Fibroblast of skin of back (primary cell): ENCODE measurements around the gene GPR158.

ENCODE experiments used
- DNase-seq: peaks from one replicate; pipeline ENCODE4 v3.0.0-alpha.2; 2013

GPR158 gene

DNA sequence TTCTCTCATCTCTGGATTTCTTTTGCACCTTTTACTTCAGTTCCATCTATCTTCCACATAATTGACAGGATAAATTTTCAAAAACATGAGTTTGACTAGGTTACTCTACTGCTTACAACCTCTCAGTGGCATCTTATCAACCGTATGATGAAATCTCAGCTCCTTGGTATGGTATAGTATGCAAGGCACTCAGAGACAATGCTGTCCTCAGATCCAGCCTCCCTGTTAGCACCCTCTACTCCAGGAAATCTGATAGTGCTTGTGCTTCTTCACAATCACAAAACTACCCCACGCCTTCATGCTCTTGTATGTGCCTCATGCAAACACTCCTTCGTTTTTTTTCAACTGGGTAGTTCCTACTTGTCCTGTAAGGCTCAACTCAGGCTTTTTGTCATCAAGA, 330.7 kb downstream of the GPR158 start:
- DNase-seq: no peak

- no peak for DNase-seq
Observed at GRCh38 chr10:25506821-25507335, 332.1 kb downstream of the GPR158 start.

DNA sequence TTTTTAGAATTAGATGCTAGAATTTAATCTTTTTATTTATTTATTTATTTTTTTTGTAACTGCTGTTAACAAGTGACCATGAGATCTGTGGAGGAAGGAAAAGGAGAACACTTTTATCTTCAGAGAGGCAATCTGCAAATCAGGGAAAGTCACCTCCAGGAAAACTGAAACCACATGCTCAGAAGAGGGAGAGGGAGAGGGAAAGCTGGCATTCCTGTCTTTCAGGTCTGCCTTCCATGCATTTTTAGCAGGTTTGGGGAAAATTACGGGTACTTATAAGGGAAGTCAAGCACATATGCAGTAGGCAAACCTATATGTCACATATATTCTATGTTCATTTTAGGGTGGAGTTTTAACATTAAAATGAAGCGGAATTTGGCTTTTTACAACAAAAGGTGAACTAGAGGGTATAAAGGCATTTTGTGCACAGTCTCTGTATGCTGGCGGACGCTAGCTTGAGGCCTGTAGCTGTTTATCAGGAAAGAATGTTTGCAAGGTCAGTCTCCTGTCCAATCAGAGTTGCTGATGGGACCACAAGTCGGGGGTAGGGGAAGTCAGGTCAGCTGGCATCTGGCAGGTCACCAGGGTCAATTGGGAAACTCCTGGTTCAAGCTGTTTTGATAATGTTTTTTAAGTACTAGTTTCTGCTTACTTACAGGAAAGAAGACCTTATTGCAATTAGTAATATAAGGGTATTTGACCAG, 333.5 kb downstream of the GPR158 start:
- DNase-seq: no peak

- DNase-seq: no peak
Observed at GRCh38 chr10:25509151-25509550, 334.4 kb downstream of the GPR158 start.

DNA sequence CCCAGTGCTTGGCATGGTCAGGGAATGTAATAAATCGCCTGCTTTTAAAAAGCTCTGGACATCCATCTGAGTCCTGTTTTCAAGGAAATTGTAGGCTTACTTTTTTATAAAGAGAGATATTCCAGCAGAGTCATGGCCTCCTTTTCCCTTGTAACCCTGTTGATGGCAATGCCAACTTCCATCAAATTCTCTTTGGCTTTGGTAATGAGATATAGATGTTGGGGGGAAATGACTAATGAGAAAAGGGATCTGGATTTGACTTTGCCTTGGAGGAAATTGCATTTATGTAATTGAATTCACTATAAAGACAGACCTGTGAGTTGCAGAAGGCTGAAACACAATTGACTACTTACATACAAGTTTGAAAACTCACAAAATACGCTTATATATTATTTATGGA, 347.5 kb downstream of the GPR158 start:
- DNase-seq: no peak

DNA sequence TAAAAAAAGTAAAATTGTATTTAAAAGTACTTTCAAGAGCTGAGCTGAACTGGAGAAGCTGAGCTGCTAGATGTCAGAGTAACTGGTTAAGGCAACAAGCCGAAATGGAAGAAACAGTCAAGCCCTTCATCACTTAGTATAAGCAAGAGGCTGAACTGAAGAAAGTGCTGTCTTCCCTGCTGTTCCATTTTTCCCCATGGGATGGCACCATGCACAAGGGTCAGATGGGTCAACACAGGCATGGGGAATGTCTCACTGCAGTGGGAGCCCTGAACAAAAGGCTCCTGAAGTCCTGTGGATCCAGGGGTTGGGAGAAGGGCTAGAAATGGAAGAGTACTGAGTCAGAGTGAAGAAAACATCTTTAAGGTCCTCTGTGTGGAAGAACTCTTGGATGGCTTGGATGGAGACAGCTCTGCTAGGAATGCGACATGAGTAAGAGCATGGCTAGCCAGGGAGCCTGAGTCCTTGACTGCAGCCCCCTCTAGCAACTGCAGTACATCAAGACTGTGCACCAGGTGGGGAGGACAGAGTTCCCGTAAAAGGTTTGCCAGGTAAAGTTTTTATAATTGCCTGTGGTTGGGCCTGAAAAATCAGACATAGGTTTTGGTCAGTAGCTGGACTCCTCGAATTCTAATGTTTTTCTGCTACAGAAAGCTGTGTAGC, 348.3 kb downstream of the GPR158 start:
- DNase-seq: no peak

GRCh38 chr10:25530306-25530705, 355.5 kb downstream of the GPR158 start:
- no peak for DNase-seq

DNA sequence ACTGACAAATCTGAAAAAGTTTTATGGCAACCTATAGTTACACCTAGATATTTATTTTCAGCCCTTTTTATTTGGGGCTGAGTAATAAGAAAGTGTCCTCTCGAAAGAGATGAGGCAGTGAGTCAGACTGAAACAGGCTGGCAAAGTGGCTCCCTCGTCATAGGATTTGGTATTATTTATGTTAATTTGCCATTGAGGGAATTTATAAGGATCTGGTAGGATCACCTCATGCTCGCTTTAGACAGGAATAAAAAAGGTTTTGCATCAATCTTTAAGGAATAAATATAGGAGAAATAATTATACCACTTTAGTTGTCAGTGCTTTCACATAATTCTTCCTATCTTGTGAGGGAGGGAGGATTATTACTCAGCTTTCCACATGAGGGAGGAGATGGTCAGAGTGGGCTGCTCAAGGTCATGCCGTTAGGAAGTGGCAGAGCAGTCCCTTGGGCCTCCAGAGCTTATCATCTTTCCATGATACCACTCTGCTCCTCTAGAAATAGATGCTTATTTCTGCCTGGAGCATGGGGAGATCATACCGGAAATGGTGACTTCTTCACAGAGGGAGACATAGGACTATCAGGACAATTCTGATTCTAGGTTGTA, 356.8 kb downstream of the GPR158 start:
- DNase-seq: no peak

DNA sequence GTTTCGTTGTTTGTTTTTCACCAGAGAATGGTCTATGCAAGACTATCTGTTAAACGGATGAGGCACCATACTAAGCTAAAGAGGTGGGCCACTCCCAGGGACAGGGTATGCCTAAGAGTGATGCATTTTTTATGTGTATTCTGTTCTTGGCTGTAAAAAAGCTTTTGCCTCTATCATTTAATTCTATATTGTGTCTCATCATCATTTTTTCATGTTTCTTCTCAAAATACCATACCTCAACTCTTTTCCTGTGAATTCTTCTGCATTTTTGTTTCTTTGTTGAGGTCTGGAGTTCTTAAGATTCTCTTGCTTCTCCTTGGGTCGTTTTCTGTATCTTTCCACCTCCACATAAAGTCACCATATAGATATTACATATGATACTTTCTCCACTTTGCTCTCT, 357.4 kb downstream of the GPR158 start:
- DNase-seq: no peak

- DNase-seq: no peak
Observed at GRCh38 chr10:25536027-25536426, 361.2 kb downstream of the GPR158 start.

DNA sequence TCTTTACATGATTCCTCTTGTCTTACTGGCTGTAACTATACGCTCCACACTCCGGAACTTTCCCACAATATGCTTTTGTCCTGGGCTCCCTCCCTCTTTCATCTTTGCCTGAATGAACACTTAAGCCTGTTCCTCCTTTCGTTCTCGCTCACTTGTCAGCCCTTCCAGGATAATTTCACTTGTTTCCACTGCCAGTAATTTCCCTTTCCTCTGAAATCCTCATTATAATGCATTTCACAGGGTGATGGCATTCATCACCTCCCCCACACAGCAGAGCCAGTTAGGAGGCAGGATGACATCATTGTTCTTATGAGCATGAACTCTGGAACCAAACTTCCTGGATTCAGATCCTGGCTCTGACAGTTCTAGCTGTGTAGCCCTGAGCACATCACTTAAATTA, 372.6 kb downstream of the GPR158 start:
- no peak for DNase-seq

GRCh38 chr10:25552283-25552919, 377.6 kb downstream of the GPR158 start:
- DNase-seq: no peak

- DNase-seq: no peak
Observed at GRCh38 chr10:25555865-25556264, 381.1 kb downstream of the GPR158 start.

GRCh38 chr10:25556457-25556856, 381.7 kb downstream of the GPR158 start:
- DNase-seq: no peak

DNA sequence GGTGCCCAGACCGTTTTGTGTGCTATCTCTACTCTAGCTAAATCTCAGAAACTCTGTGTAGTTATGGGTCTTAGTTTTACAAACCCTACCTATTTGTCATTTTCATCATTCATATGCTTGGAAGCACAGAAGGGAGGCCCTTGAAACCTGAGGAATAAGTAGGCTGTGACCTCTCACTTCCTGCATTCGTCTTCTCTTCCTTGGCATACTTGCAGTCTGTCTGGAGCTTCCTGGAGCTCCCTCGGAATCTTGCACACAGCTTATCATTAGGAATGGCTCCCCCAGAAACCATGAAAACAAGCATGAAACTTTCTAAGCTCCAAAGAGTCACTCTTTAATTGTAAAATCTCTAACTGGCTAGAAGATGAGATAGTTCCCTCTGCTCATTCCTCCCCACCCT, 382.3 kb downstream of the GPR158 start:
- no peak for DNase-seq

DNA sequence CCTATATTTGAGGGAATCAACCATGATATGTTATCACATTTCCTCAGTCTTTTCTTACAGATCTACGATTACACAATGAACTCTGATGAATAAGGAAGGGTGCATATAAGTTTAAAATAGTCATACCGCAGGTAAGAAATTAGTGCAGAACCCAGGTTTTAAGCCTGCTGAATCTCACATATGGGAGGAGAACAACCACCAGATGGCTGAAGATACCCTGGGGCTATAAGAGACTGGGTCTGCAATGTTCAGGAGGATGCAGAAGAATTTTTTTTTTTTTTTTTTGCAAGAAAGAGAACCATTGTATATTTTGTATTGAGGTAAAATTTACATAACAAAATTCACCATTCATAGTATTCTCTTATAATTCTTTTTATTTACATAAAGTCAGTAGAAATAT, 387.0 kb downstream of the GPR158 start:
- no peak for DNase-seq

GRCh38 chr10:25562547-25562946, 387.7 kb downstream of the GPR158 start:
- DNase-seq: no peak

DNA sequence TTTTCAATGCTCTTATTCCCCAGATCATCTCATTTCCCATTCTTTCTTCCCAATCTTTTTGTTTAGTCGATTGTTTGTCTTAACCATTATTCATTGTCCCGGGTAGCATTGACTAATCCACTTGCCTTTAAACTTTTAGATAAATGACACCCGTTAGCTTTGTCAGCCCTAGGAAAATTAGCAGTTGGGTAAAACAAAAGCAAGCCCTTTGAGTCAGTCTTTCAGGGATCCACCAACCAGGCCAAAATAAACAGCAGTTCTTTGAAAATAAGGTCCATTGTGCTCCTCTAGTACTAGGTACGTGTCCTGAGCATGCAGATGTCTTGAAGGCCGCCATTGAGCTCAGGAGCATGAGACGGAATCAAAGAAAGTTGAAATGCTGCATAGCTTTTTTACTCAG, 389.6 kb downstream of the GPR158 start:
- DNase-seq: no peak

DNA sequence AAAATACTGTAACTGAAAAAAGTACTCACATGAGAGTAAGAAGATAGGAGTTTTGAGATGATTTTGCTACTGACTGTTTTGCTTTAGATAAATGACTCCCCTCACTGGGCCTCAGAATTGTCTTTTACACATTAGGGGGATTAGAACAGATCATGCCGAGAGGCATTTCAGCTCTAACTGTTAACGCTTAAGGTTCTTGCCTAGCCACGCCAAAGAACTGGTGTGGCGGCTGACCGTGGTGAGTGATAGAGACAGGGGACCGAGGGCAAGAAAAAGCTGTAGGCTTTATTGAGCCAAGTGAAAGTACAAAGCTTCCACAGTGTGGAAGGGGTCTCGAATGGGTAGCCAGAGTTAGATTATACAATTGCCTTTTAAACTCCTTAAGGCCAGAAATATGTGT, 390.8 kb downstream of the GPR158 start:
- no peak for DNase-seq

GRCh38 chr10:25573316-25573715, 398.5 kb downstream of the GPR158 start:
- DNase-seq: no peak

DNA sequence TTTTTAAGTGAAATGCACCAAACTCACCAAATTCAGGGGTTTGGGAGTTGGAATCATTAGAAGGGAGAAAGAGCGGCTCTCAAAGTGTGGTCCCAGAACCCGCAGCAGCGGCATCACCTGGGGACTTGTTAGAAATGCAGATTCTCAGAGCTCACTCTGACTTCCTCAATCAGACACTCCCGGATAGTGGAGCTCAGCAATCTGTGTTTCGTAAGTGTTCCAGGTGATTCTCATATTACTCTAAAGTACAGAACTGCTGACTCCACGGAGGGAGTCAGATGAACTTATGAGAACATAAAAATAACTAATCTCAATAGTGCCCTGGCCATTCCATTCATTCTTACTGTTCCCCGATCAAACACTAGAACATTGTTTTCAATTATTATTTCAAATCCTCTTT, 400.5 kb downstream of the GPR158 start:
- no peak for DNase-seq

- no peak for DNase-seq
Observed at GRCh38 chr10:25578061-25578460, 403.3 kb downstream of the GPR158 start.

DNA sequence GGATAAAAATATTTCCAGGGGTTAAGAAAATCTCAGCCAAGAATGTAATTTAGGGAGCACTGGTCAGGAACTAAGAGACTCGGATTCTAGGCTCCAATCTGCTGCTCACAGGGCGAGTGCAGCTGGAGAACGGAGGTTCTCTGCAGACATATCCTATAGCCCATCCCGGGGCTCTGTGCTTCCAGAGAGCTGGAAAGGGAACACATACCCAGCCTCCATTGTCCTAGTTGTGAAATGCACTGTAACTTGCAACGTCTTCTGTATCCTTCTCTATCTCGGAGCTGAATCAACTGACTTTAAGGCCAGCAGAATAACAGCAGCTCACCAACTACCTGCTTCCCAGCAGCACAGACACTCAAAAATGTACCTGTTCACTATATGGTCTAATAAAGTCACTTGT, 408.2 kb downstream of the GPR158 start:
- no peak for DNase-seq

- no peak for DNase-seq
Observed at GRCh38 chr10:25600651-25601050, 425.9 kb downstream of the GPR158 start.
